Measurements from ENCODE around the gene HMCES.
A peak's percentile ranks its signal among the peaks of the same experiment; 100 is the strongest.
"Not testable (repeated sequence)": the region's sequence is repeated elsewhere in the genome, so short reads cannot be mapped to it uniquely, and the experiment has no call there.

HMCES gene

GRCh38 chr3:129321887-129322286 lies 43.2 kb downstream of the HMCES start:
- no peak for DNase-seq (ENCODE audit: low spot score)

DNA sequence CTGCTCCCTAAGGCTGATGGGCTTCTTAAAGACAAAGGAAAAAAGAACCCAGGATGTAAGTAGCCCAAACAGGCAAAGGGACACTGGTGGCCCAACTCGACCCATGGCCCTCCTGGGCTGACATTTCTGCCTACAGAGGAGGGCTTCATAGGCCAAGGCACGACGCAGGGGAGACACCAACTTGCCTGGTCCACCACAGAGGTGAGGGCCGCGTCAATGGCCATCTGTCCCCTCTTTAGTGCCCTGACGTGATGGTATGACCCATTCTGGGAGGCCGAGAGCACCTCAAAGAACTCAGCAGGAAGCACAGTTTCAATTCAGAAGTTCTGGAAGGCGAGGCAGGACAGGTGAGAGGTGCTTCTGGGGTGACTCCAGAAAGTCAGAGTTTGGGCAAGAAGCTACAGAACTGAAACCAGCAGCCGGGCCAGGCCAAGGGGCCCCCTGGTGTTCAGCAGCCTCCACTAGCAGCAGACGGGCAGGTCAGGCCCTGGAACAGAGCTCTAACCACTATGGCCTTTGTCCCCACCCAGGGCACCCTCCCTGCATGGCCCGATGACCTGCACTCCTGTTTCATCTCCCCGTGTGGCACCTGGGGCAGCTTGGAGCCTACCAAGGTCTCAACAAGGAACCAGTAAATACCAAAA lies 45.1 kb downstream of the HMCES start:
- no peak for DNase-seq (ENCODE audit: low spot score)

- DNase-seq (ENCODE audit: low spot score), result no peak
Measured at GRCh38 chr3:129324855-129325254, 46.2 kb downstream of the HMCES start.

DNA sequence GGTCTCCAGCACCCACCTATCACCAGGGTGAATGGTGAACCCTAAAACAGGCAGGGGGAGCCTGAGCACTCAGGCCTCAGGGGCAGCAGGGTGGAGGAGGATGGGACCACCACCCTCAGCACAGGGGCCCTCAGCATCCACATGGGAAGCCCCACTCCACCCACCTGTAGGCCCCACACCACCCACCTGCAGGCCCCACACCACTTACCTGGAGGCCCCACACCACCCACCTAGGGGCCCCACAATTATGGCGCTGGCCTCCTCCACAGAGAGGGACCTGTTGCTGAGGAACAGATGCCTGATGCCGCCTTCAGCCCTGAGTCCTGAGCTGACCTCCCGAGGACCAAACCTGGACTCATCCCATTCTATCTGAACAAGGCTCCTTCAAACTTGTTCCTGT lies 46.7 kb downstream of the HMCES start:
- no peak for DNase-seq (ENCODE audit: low spot score)

DNA sequence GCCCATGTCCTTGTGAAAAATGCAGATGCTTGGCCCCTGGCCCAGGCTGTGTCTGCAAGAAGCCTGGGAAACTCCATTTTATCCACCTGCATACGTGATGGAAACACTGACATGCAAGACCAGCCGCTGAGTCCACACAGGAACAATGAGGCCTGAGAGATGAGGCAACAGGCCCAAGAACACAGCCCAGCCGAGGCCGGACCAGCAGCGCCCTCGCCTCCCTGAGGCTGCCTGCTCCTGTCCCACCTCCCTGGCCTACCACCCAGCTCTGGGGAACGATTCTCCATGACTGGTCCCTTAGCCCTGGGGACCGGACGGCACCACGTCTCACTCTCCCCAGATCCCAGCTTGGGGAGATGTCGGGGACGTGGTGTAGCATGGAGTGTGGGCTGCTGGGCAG lies 47.5 kb downstream of the HMCES start:
- no peak for DNase-seq (ENCODE audit: low spot score)

DNA sequence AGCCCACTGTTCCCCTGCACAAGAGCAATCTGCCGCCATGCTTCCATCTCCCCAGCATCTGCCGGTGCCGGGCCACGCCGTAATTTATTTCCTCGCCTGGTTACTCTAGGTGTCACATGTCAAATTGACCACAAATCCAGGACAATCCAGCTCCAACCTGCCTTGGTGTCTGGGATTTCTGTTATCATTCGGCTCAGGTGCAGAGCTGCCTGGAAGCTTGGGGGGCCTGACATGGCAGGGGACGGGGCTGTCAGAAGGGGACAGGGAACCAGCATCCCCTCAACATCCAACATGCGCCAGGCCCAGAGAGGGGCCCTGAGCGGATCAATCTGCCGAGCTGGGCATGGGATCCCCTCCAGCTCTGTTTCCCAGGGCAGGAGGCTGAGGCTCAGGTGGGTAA lies 47.9 kb downstream of the HMCES start:
- DNase-seq (ENCODE audit: low spot score), result no peak

DNA sequence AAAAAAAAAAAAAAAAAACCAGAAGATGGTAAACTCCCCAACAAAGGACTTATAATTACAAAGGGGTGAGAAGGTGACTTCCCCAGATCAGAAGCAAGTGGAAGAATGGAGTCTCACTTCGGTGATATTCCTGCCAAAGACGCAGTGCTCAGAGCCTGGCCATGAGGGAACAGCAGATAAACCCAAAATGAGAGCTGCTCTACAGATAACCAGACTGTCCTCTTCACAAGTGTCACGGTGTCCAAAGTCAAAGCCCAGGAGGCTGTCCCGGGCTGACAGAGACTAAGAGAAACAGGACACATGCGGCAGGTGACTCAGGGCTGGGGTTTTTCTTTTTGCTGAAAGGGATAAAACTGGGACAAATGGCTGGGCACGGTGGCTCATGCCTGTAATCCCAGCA lies 48.8 kb downstream of the HMCES start:
- no peak for DNase-seq (ENCODE audit: low spot score)

DNA sequence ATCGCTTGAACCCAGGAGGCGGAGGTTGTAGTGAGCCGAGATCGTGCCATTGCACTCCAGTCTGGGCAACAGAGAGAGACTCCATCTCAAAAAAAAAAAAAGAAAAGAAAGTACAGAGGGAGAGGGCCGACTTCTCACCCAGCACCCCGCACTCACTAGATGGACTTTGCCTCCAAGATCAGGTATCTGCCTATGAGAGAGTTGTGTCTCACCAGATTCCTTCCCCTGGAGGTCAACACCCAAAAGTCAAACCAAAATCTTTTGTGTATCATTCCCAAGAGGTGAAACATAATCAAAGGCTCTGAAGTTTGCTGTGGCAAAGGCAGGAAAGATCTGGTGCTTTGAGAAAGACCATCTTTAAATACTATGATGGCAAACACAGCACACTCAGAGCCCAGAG lies 51.2 kb downstream of the HMCES start:
- no peak for DNase-seq (ENCODE audit: low spot score)

- DNase-seq (ENCODE audit: low spot score), result no peak
Measured at GRCh38 chr3:129330409-129330808, 51.7 kb downstream of the HMCES start.

- DNase-seq (ENCODE audit: low spot score), result no peak
Measured at GRCh38 chr3:129333891-129334290, 55.2 kb downstream of the HMCES start.

DNA sequence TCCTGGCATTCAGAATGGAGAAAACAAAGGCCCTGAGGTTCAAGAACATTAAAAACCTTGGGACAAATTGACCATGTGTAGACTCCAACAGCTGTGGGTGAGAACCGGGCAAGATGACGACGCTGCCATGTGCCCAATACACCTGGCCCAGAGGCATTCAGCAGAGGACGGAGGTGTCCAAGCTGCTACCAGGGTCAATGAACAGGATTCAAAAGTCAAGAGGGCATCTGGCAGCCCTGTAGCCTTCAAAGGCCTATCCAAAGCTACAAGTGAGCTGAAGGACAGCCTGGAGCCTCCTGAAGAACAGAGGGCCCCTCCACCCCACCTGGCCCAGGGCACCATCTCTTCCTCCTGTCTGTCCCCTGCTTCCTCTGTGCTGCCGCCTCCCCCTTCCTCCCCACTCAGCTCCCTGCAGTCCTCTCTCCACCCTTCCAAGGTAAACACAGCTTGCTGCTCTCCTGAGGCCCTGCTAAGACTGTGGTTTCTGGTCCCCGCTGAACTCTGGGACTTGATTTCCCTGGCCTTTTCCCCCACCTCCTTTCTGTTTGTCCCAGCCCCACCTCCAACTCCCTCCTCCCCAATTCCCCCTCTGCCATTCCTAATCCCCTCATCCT lies 57.5 kb downstream of the HMCES start:
- no peak for DNase-seq (ENCODE audit: low spot score)

- not testable (repeated sequence) for DNase-seq (ENCODE audit: low spot score)
Measured at GRCh38 chr3:129337719-129338118, 59.0 kb downstream of the HMCES start.

DNA sequence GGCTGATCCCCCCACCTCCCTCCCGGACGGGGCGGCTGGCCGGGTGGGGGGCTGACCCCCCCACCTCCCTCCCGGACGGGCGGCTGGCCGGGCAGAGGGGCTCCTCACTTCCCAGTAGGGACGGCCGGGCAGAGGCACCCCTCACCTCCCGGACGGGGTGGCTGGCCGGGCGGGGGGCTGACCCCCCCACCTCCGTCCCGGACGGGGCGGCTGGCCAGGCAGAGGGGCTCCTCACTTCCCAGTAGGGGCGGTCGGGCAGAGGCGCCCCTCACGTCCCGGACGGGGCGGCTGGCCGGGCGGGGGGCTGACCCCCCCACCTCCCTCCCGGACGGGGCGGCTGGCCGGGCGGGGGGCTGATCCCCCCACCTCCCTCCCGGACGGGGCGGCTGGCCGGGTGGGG lies 60.5 kb downstream of the HMCES start:
- not testable (repeated sequence) for DNase-seq (ENCODE audit: low spot score)

DNA sequence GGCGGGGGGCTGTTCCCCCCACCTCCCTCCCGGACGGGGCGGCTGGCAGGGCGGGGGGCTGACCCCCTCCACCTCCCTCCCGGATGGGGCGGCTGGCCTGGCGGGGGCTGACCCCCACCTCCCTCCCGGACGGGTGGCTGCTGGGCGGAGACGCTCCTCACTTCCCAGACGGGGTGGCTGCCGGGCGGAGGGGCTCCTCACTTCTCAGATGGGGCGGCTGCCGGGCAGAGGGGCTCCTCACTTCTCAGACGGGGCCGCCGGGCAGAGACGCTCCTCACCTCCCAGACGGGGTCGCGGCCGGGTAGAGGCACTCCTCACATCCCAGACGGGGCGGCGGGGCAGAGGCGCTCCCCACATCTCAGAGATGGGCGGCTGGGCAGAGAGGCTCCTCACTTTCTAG lies 61.2 kb downstream of the HMCES start:
- not testable (repeated sequence) for DNase-seq (ENCODE audit: low spot score)

DNA sequence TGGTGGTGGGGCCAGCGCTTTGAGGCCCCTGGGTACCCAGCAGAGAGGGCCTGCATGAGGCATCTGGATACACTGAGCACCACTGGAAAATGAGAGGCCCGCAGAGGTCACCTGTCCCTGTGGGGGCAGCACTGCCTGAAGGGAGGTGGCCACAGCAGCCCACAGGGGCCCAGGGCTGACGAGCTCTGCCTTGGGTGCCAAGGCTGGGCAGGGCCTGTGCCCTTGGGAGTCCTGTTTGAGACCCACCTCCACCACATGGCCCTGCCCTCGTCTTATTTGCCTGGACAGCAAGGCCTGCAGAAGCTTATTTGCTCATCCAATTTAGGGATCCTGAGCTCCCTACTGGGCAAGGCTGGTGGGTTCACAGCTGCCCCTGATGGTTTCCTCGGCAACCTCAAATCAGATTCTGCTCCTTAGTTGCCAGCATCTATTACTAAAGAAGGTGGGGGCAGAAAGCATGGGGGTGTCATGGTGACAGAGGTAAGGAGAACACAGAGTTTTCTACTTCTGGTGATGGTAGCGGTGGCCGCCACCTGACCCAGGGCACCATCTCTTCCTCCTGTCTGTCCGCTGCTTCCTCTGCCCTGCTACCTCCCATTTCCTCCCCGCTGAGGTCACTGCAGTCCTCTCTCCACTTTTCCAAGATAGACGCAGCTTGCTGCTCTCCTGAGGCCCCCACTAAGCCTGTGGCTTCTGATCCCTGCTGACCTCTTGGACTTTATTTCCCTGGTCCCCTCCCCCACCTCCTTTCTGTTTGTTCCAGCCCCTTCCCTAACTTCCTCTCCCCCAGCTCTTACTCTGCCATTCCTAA lies 62.9 kb downstream of the HMCES start:
- DNase-seq (ENCODE audit: low spot score), result no peak

- peak; percentile 80 for DNase-seq (ENCODE audit: low spot score)
Measured at GRCh38 chr3:129343643-129344360, 65.1 kb downstream of the HMCES start.

DNA sequence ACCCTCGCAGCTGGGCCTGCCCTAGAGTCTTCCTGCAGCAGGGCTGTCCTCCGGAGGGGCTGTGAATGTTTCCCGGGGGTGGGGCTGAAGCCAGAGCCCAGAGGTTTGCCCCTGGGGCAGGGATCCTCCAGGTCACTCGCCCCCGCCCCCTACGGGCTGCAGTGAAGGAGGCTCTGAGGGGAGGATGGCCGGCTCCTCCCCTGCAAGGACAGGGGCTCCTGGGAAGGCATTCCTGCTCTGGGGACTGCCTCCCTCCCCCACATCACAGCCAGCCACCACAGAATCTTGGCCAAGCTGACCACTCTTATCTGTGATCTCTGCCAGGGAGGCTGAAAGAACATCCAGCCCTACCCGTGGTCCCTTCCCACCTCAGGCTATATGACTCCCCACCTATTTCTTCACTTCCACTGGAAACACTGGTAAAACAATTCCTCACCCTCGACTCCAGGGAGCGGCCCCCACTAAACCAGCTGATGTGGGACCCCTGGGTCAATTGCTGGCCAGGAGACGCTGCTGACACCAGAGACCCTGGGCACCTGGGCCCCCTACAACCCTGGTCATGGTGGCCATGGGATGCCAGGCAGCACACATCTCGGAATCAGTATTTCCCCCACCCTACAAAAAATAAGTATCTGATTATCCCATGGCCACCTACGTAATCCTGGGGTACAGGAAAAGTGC lies 66.0 kb downstream of the HMCES start:
- DNase-seq (ENCODE audit: low spot score), result no peak

DNA sequence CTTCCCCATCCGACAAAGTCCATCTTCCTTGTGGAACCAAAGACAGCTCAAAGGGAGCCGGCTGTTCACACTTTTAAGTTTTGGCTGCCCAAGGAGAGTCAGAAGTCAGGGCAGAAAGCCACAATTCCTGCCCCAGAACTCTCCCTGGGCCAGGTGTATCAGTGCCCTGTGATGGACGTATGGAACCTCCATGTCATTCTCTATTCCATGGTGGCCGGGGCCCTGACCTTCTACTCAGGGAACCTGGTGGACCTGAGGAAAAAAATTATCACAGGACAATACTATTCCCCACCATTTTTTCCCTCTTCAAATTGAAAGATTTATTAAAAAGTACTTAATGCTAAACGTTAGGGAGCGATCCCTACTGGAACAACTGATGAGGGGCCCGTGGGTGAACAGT lies 66.6 kb downstream of the HMCES start:
- DNase-seq (ENCODE audit: low spot score), result no peak

DNA sequence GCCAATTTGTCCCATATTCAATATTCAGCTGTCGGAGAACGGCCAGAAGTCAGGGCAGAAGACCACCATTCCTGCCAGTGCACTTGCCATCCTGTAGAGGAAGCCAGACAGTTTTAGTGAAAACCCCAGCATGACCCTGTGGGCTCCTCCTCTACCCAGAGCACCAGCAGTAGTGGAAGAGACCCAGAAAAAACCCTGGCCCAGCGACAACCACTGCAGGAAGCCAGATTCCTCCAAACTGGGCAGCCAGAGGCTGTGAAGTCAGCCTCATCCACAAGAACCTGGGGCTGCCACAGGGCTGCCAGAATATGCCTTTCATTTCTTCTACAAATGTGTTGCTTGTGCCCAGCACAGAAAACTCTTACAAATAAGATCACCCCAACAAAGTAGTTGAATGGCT lies 67.3 kb downstream of the HMCES start:
- DNase-seq (ENCODE audit: low spot score), result no peak

GRCh38 chr3:129346695-129347457 lies 68.2 kb downstream of the HMCES start:
- no peak for DNase-seq (ENCODE audit: low spot score)

DNA sequence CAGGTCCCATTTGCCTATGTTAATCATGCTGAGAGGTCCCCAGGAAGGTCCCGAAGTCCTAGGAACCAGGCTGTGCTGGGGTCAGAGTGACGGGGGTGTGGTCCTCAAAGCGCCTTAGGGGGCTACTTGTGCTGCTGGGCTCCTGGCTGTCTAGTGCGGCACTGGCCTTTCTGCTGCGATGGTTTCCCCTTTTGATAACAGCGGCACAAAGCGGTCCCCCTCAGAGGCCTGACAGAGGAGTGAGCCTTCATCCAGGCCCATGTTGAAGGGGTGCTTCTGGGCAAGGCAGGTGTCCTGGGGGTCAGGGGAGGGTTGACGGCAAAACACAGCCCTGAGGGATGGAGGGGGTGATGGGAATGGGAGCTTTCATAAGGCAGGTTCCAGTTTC lies 68.8 kb downstream of the HMCES start:
- DNase-seq (ENCODE audit: low spot score), result no peak
